ENCODE measurements around the gene MAML1. TPM values are rescaled to one million over a fixed set of nuclear protein-coding genes. Genes with fewer than 3 reads are reported as not detected.

The MAML1 gene
- polyA plus RNA-seq, 1 of the 3 experiments (the other 2 are of a cell fraction) = 8.1 TPM

DNA sequence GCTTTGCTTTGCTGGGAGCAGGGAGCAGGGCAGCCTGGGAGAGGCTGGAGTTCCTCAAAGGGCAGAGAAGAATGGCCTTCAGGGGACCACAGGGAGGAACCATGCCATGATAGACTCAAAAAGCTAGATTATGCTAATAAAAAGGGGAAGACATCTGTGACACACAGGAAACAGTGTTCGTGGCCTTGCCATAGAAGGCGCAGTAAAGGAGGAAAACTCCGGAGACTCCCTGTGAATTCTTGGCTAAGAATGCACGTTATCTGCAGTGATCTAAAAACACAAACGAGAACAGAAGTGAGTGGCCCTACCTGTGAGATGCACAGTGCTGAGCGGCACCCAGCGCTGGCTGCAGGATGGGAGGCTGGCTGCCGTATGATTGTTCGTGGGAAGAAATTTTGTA is 45.3 kb downstream of the MAML1 start:
- ChIA-PET CTCF (interaction anchor here (0.6 to 1.7 kb wide), 6 partner anchors 9 to 19 kb away, joined by 3 to 7 read pairs (median 4); no protein-coding TSS in a partner anchor), POLR2A (no interaction called here)
- TF ChIP-seq, protein P1, sequence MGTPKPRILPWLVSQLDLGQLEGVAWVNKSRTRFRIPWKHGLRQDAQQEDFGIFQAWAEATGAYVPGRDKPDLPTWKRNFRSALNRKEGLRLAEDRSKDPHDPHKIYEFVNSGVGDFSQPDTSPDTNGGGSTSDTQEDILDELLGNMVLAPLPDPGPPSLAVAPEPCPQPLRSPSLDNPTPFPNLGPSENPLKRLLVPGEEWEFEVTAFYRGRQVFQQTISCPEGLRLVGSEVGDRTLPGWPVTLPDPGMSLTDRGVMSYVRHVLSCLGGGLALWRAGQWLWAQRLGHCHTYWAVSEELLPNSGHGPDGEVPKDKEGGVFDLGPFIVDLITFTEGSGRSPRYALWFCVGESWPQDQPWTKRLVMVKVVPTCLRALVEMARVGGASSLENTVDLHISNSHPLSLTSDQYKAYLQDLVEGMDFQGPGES (IDR thresholded peaks at IDR 0.05; ENCODE audit: low read depth, low read length) = no peak
- no peak for TF ChIP-seq FOXM1 (IDR thresholded peaks at IDR 0.05; ENCODE audit: low read depth)
- TF ChIP-seq RFX5 (IDR thresholded peaks at IDR 0.05; ENCODE audit: low read length) = no peak
- TF ChIP-seq, protein P2, sequence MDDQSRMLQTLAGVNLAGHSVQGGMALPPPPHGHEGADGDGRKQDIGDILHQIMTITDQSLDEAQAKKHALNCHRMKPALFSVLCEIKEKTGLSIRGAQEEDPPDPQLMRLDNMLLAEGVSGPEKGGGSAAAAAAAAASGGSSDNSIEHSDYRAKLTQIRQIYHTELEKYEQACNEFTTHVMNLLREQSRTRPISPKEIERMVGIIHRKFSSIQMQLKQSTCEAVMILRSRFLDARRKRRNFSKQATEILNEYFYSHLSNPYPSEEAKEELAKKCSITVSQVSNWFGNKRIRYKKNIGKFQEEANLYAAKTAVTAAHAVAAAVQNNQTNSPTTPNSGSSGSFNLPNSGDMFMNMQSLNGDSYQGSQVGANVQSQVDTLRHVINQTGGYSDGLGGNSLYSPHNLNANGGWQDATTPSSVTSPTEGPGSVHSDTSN (IDR thresholded peaks at IDR 0.05) = no peak
- TF ChIP-seq, protein P3, sequence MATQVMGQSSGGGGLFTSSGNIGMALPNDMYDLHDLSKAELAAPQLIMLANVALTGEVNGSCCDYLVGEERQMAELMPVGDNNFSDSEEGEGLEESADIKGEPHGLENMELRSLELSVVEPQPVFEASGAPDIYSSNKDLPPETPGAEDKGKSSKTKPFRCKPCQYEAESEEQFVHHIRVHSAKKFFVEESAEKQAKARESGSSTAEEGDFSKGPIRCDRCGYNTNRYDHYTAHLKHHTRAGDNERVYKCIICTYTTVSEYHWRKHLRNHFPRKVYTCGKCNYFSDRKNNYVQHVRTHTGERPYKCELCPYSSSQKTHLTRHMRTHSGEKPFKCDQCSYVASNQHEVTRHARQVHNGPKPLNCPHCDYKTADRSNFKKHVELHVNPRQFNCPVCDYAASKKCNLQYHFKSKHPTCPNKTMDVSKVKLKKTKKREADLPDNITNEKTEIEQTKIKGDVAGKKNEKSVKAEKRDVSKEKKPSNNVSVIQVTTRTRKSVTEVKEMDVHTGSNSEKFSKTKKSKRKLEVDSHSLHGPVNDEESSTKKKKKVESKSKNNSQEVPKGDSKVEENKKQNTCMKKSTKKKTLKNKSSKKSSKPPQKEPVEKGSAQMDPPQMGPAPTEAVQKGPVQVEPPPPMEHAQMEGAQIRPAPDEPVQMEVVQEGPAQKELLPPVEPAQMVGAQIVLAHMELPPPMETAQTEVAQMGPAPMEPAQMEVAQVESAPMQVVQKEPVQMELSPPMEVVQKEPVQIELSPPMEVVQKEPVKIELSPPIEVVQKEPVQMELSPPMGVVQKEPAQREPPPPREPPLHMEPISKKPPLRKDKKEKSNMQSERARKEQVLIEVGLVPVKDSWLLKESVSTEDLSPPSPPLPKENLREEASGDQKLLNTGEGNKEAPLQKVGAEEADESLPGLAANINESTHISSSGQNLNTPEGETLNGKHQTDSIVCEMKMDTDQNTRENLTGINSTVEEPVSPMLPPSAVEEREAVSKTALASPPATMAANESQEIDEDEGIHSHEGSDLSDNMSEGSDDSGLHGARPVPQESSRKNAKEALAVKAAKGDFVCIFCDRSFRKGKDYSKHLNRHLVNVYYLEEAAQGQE (IDR thresholded peaks at IDR 0.05; ENCODE audit: low read depth, low read length) = no peak
- Histone ChIP-seq H3K36me3 (replicated peaks in 1 of 2; ENCODE audit: control insufficient read depth in 1 of 2, insufficient read depth in 2 of 2, low read length in 1 of 2) (peaks cover 16 to 65% of the 10 kb centered on the region in 2 experiments), H3K9ac (no peak overlapping the region), H3K4me1 (ENCODE audit: control insufficient read depth in 1 of 2, insufficient read depth in 2 of 2, low read depth in 1 of 2, low read length in 1 of 2) (no peaks in the 10 kb centered on the region), H3K4me3 (ENCODE audit: low read depth in 2 of 2, low read length in 1 of 2) (no peak overlapping the region), H3K79me2 (ENCODE audit: insufficient read depth) (no peaks in the 10 kb centered on the region; the same call in 1 of the 2 replicates), H3K4me2 (no peak overlapping the region), H2AFZ (ENCODE audit: low read depth) (no peak overlapping the region), H3K27ac (ENCODE audit: low read depth in 2 of 2, low read length in 1 of 2) (no peak overlapping the region), H3F3A (replicated peaks; ENCODE audit: insufficient read depth) (no peaks in the 10 kb centered on the region), H4K20me1 (ENCODE audit: insufficient read depth) (no peaks in the 10 kb centered on the region), H3K27me3 (ENCODE audit: insufficient read depth) (no peaks in the 10 kb centered on the region), H3K9me3 (no peaks in the 10 kb centered on the region), H3K9me2 (no peaks in the 10 kb centered on the region)
- 92% methylated on average over 9 of the region's 9 CpGs for WGBS (ENCODE audit: low lambda C conversion rate)
- no peak for DNase-seq

DNA sequence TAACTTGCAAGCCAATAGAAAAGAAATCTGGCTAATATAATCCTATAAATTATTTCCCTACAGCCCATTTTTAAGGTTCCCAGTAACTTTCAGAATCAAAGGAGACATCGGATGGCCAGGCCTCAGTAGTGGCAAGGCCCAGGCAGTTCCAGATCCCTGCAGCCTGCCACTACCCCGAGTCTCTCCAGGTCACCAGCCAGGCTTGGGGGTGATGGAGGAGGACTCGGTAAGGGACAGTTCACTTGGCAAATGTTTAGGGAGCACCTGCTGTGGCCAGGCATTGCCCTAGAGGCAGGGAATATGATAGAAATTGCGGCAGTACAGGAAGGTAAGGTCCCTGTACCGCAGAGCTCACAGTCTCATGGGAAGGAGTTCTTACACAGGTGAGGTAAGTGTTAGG is 46.0 kb downstream of the MAML1 start:
- H3K9me3 ChIP-seq = no peaks in the 10 kb centered on the region
- no peaks in the 10 kb centered on the region for H3K27me3 ChIP-seq (ENCODE audit: insufficient read depth)
- TF ChIP-seq, protein P4, sequence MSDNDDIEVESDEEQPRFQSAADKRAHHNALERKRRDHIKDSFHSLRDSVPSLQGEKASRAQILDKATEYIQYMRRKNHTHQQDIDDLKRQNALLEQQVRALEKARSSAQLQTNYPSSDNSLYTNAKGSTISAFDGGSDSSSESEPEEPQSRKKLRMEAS (IDR thresholded peaks at IDR 0.05; ENCODE audit: low read depth) = no peak
- TF ChIP-seq MEF2A (IDR thresholded peaks at IDR 0.05; ENCODE audit: borderline replicate concordance, low read depth) (no peak), JUND (IDR thresholded peaks at IDR 0.05) (no peak), RCOR1 (IDR thresholded peaks at IDR 0.05; ENCODE audit: low read length) (no peak), GABPA (IDR thresholded peaks at IDR 0.05; ENCODE audit: low read depth) (no peak), NFIC (IDR thresholded peaks at IDR 0.05; ENCODE audit: borderline replicate concordance) (no peak), RFX5 (IDR thresholded peaks at IDR 0.05; ENCODE audit: low read length) (no peak), TEAD4 (IDR thresholded peaks at IDR 0.05; ENCODE audit: borderline replicate concordance, insufficient read depth) (no peak)
- TF ChIP-seq, protein P5, sequence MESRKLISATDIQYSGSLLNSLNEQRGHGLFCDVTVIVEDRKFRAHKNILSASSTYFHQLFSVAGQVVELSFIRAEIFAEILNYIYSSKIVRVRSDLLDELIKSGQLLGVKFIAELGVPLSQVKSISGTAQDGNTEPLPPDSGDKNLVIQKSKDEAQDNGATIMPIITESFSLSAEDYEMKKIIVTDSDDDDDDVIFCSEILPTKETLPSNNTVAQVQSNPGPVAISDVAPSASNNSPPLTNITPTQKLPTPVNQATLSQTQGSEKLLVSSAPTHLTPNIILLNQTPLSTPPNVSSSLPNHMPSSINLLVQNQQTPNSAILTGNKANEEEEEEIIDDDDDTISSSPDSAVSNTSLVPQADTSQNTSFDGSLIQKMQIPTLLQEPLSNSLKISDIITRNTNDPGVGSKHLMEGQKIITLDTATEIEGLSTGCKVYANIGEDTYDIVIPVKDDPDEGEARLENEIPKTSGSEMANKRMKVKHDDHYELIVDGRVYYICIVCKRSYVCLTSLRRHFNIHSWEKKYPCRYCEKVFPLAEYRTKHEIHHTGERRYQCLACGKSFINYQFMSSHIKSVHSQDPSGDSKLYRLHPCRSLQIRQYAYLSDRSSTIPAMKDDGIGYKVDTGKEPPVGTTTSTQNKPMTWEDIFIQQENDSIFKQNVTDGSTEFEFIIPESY (IDR thresholded peaks at IDR 0.05; ENCODE audit: borderline replicate concordance, low read depth) = no peak
- H3K79me2 ChIP-seq (ENCODE audit: insufficient read depth) = no peaks in the 10 kb centered on the region; the same call in 1 of the 2 replicates
- ChIA-PET POLR2A (no interaction called here), CTCF (interaction anchor here (1.4 to 1.5 kb wide), 2 partner anchors 15 to 24 kb away, joined by 3 to 7 read pairs; no protein-coding TSS in a partner anchor)
- H3K4me1 ChIP-seq (ENCODE audit: control insufficient read depth in 1 of 2, insufficient read depth in 2 of 2, low read depth in 1 of 2, low read length in 1 of 2) = no peaks in the 10 kb centered on the region
- whole genome bisulfite sequencing (ENCODE audit: low lambda C conversion rate) = 99% methylated on average over 5 of the region's 5 CpGs
- H3K4me3 ChIP-seq (ENCODE audit: low read depth in 2 of 2, low read length in 1 of 2) = no peak overlapping the region
- H3K36me3 ChIP-seq (replicated peaks in 1 of 2; ENCODE audit: control insufficient read depth in 1 of 2, insufficient read depth in 2 of 2, low read length in 1 of 2) = peaks cover 16 to 60% of the 10 kb centered on the region in 2 experiments
- H3K4me2 ChIP-seq = no peak overlapping the region
- H3K9ac ChIP-seq = no peak overlapping the region
- no peak overlapping the region for H3K27ac ChIP-seq (ENCODE audit: low read depth in 2 of 2, low read length in 1 of 2)
- H2AFZ ChIP-seq (ENCODE audit: low read depth) = no peak overlapping the region
- no peaks in the 10 kb centered on the region for H3K9me2 ChIP-seq
- DNase-seq = no peak
- no peaks in the 10 kb centered on the region for H3F3A ChIP-seq (replicated peaks; ENCODE audit: insufficient read depth)
- no peaks in the 10 kb centered on the region for H4K20me1 ChIP-seq (ENCODE audit: insufficient read depth)

Measured in SK-N-SH (cell line).